OCI-LY7 (cell line): Measurements from ENCODE around the gene CDK6.

Experiments
- EZH2phosphoT487 ChIP-seq: fragments of 200-600 bp; sonication (generic); IDR thresholded peaks from 2 replicates; pipeline ENCODE4 v1.6.1; 2018; ENCODE audit warnings: low read depth, borderline replicate concordance, mild to moderate bottlenecking, mixed run types, antibody characterized with exemption, low read length, moderate library complexity, mixed read lengths
- TF ChIP-seq, protein P1 (sequence below): fragments of 200-600 bp; sonication (generic); conservative IDR thresholded peaks from 2 replicates; pipeline ENCODE4 v1.5.1; 2014; ENCODE audit warnings: mild to moderate bottlenecking, antibody characterized with exemption, low read length, moderate library complexity, mixed read lengths

DNA sequence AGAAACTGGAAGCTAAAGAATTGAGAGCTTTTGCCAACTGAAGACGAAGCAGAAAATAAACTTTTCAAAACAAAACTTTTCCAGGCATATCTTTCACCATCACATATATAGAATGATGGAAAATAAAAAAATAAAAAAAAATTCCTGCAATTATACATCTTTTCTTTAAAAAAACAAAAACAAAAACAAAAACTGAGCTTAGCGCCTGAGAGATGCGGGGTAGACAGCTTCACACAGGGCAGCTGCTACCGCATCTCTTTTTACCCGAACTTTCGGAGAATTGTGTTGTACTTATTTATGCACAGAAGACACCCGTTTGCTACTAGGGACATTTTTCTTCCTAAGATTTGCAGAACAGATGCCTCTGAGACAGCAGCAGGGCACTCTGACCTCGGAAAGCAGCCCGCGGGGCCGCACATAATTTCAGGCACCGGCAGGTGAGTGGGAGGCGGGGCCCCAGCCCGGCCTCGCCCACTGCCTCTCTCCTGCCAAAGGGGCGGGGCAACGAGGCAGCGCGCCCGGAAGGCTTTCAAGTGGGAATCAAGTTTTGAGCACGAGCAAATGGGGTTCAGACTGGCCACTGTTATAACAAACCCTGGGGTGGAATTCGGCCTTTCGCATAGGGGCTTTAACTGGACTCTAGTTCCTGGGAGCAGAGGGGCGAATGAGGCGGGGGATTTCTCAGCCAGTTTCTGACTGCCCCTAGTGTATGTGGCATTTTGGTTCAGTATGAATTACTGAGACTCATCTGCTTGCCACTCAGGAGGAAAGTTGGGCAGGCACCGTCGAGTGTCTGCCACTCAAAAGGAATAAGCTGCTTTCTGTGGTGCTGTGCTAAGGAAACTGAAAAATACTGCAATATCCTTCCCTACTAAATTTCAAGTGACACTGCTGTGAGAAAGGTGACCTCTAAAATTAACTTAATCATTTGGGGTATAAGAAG is 227.7 kb downstream of the CDK6 start:
- TF ChIP-seq, protein P1, sequence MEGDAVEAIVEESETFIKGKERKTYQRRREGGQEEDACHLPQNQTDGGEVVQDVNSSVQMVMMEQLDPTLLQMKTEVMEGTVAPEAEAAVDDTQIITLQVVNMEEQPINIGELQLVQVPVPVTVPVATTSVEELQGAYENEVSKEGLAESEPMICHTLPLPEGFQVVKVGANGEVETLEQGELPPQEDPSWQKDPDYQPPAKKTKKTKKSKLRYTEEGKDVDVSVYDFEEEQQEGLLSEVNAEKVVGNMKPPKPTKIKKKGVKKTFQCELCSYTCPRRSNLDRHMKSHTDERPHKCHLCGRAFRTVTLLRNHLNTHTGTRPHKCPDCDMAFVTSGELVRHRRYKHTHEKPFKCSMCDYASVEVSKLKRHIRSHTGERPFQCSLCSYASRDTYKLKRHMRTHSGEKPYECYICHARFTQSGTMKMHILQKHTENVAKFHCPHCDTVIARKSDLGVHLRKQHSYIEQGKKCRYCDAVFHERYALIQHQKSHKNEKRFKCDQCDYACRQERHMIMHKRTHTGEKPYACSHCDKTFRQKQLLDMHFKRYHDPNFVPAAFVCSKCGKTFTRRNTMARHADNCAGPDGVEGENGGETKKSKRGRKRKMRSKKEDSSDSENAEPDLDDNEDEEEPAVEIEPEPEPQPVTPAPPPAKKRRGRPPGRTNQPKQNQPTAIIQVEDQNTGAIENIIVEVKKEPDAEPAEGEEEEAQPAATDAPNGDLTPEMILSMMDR: no peak
- no peak for TF ChIP-seq EZH2phosphoT487
